ENCODE data around the gene LRIG2.
"Not testable (repeated sequence)": the region's sequence is repeated elsewhere in the genome, so short reads cannot be mapped to it uniquely, and the experiment has no call there.

The LRIG2 gene

DNA sequence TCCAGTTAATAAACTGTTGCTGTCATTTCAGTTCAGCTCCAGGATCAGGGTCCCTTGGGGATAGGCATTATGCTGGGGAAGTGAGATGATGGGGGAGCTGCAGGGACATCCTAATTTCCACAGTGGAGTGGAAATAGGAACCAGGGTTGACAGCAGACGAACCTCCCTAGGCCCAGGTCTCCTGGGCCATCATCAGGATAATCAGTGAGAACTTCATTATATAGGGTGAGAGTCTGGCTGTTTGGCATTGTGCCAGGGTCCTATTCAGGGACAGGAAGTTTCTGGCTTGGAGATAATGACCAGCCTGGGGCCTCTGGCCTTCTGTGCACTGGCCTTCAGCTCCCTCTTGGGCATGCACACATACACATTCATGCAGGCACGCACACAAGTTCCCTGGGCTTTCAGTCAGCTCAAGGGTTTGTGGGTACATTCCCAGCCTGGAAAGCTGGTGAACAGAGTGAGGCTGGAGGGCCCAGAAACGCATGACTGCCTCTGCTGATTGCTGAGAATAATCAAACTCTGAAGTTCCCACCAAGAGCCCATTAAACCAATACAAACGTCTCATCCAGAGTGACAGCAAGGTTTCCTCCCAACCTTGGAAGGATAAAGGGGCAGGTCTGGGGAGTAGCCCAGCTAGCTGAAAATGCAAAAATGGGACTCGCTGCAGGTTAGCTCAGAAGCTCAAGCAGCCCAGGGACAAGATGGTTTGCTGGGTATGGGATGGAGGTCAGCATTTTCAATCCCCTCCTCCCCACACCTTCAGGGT, 13.9 kb upstream of the LRIG2 start:
- no peak for DNase-seq (ENCODE audit: low spot score)

DNA sequence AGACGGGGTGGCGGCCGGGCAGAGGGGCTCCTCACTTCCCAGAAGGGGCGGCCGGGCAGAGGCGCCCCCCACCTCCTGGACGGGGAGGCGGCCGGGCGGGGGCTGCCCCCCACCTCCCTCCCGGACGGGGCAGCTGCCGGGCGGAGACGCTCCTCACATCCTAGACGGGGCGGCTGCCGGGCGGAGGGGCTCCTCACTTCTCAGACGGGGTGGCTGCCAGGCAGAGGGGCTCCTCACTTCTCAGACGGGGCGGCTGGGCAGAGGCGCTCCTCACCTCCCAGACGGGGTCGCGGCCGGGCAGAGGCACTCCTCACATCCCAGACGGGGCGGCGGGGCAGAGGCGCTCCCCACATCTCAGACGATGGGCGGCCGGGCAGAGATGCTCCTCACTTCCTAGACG, 9.5 kb upstream of the LRIG2 start:
- DNase-seq (ENCODE audit: low spot score) = not testable (repeated sequence)

DNA sequence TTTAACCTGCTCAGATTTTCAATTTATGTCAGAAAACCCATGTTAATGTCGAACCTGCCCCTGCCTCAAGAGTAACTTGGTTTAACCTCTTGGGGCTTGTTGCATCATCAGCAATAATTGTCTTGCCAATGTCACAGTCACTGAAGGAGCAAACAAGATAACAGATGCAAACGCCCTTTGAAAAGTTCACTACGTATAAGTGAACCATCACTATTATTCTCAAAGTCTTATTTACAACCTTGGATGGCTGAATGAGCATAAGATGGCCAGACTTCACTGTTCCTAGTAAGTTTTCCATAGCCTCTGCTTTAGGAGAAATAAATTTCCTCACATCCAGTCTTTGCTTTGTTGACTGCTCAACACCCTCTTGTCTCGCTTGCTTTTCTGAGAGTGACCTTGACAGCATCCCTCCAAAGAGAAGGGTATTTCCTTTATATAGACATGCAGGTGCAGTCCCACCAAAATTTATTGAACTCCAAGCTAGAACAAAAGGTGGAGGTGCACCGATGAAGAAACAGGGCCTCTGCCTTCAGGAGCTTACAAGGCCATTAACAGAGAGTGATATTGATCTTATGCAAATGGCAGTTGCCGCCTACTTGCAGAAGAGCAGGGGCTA, 749 bp upstream of the LRIG2 start:
- DNase-seq (ENCODE audit: low spot score) = no peak

DNA sequence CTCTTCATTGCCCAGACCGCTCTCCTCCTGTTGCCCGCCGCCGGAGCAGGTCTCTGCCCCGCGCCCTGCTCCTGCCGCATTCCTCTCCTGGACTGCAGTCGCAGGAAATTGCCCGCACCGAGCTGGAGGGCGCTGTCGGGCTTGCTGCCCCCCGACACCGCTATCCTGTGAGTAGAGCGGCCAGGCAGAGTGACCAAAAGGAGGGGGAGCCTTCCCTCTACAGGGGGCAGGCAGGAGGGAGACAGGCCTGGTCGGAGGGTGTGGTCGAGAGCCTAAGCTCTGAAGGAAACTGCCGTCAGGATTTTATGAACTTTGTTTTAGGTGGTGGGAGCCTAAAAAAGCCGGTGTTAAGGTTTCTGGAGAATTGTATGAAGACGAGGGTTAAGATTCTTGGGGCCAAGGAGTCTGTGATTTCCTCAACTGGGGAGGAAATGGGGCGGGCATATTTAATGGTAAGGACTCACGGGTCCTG, 517 bp downstream of the LRIG2 start:
- DNase-seq (ENCODE audit: low spot score) = peak; percentile 71

DNA sequence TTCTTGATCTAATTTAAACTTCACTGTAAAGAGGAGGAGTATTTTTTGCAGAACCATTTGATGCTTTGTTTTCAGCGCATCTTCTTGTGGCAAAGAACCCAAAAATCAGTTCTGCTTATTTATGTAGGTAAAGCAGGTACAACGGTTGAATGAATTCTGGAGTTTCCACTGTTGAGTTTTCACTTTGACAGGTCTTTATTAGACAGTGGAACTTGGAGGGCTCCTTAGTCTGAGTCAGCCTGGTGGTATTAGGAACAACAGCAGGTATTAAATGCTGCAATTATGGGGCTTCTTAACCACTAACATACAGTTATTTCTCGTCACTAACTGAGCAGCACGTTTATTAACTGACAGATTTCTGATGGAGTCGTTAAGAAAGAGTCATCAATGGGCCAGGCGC, 1.2 kb downstream of the LRIG2 start:
- DNase-seq (ENCODE audit: low spot score) = no peak

DNA sequence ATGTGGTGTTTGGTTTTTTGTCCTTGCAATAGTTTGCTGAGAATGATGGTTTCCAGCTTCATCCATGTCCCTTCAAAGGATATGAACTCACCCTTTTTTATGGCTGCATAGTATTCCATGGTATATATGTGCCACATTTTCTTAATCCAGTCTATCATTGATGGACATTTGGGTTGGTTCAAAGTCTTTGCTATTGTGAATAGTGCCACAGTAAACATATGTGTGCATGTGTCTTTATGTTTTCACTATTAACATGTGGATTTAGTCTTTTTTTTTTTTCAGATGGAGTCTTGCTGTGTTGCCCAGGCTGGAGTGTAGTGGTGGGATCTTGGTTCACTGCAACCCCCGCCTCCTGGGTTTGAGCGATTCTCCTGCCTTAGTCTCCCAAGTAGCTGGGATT, 5.0 kb downstream of the LRIG2 start:
- not testable (repeated sequence) for DNase-seq (ENCODE audit: low spot score)

DNA sequence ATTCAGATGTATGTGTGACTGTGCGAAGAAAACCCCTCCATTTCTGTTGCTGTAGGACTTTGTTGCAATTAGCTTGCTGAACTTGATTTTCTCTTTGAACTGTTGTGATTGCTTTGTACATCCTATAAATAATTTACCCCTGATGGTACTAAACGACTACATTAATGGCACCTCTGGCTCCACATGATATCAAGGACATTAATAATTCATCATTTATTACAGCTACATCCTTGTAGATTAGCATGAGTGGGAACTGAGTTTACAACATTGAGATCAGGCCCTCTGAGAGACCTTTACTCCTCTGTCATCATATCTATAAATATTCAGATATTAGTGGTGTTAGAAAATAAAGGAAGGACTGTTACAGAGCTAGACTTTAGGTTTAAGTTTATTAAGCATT, 13.5 kb downstream of the LRIG2 start:
- no peak for DNase-seq (ENCODE audit: low spot score)

DNA sequence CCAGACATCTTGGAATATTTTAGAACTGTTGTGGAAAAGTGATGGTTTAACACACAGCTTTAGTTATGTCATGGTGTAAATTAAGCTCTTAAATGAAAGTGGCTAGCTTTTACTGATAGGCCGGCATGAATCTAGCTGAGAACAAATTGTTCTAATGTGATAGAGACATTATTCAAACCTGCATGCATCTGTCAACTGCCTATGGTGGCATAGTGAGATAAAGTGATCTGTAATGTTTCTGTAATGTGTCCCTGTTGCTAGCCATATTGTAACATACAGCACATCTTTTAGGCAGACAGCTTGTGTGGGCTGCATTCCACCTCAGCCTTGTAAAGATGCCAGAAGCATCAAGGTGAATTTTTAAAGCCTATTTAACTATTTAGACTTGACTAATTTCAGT, 16.0 kb downstream of the LRIG2 start:
- no peak for DNase-seq (ENCODE audit: low spot score)

DNA sequence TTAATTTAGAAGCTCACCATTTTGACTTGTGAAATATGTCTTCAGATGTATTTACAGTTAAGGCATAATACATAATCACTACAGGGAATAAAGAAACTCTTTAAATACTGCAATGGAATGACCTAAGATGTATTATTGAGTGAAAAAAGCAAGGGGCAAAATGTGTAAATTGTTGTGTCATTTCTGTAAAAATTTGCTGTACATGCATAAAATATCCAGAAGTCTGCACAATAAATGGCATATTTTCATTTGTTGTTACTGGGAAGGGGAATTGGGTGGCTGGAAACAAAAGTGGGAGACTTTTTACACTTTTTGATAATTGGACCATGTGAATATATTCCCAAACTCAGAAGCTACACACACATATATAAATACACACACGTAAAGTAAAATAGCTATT, 17.1 kb downstream of the LRIG2 start:
- no peak for DNase-seq (ENCODE audit: low spot score)

DNA sequence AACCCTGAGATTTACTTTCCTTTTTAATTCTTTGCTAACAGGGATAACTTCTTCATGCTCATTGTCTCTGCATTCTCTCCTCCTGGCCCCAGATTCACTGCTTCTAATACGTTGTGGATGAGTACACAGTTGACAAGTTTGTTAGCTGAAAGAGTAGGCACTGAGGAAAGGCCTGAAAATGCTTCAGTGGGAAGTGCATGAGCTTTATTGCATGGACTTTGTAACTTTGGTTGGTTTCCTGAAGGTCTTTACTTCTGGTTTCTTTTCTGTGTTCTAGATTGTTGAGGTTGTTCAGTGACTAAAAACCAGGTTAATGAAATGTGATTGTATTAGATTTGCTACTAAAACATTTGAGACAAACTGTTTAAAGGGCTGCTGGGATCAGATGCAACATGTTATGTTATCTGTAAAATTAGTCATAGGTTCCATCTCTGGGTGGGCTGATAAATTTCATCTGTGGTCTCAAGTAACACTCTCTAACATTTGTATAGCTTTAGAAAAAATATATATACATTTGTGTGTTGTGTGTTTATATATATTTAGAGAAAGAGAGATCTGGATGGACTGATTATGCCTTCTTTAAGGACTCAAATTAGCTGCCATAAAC, 19.1 kb downstream of the LRIG2 start:
- DNase-seq (ENCODE audit: low spot score) = no peak

DNA sequence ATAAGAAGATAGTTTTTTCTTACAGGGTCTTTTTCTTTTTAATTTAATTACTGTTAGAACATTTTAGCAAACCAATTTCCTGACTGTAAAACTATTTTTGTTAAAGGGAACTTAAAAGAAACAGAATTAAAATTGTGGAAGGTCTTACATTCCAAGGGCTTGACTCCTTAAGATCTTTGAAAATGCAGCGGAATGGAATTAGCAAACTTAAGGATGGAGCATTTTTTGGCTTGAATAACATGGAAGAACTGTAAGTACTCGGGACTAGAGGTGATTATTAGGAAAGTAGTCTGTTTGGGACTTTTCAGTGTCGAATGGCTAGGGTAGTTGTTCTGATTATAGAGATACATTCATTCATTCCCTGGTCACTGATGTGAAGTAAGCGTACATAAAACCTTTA, 21.5 kb downstream of the LRIG2 start:
- DNase-seq (ENCODE audit: low spot score) = no peak

DNA sequence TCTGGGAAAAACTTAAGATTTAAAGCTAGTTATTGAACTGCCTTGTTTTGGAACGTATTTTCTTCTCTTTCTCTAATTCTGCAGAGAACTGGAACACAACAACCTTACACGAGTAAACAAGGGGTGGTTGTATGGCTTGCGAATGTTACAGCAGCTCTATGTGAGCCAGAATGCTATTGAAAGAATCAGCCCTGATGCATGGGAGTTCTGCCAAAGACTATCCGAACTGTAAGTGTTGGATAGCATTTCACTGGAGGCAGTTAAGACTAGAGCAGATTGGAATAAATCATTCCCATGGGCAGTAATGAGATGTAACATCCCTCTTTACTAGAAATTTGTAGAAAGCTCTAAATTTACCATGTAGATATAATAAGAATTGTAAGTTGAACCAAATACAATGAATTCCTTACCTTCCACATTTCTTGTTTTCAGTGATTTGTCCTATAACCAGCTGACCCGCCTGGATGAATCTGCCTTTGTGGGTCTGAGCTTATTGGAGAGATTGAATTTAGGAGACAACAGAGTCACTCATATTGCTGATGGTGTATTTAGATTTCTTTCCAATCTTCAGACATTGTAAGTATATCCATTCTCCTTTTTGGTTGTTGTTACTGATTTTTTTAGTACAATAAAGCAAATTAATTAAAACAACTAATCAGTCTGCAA, 22.9 kb downstream of the LRIG2 start:
- DNase-seq (ENCODE audit: low spot score) = no peak

DNA sequence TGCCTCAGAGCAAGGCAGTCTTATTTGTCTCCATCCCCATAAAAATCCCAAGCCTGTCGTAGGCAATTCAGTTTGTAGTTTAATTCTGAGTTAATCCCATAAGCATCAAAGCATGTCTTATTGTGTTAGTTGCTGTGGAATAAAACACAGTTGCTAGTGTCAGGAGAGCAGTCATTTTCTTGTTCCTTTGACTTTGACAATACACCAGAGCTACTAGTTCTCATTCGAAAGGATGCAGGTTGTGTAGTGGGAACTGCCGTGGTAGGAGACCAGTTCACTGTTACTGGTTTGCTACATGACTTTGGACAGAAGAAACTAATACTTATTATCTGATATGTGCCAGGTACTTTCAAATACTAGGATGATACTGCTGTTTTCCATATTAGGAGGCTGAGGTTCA, 23.5 kb downstream of the LRIG2 start:
- DNase-seq (ENCODE audit: low spot score) = no peak

DNA sequence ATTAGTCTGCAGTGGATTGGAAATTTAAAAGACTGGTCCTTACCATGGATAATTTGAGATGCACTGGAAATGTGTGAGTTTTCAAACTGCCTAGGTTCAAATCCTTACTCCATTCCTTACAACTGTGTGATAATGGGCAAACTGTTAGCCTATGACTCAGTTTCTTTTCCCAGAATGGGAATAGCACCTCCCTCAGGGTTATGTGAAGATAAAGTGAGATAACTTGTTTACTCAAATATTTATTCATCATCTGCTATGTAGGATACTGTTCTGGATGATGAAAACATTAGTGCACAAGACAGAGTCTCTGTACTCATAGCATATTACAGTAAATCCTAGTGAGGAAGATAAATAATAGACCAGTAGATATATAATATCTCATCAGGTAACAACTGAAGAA, 28.6 kb downstream of the LRIG2 start:
- no peak for DNase-seq (ENCODE audit: low spot score)

DNA sequence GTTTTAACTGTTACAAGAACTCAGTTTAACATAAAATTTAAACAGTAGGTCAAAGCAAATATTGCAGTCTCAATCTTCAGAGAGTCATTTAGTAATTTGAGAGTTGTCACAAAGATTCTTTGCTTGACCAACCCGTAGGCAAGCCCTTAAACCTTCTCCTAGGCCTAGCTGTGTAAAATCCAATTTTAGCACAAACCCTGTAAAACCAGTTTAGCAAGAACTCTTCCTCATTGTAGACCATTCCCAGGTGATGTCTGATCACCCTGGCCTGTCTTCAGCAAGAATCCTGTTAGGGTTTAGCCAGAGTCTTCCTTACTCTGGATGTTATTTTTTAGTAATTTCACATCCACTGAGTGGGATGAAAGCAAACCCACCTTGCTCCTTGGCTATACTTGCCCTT, 30.1 kb downstream of the LRIG2 start:
- no peak for DNase-seq (ENCODE audit: low spot score)

DNA sequence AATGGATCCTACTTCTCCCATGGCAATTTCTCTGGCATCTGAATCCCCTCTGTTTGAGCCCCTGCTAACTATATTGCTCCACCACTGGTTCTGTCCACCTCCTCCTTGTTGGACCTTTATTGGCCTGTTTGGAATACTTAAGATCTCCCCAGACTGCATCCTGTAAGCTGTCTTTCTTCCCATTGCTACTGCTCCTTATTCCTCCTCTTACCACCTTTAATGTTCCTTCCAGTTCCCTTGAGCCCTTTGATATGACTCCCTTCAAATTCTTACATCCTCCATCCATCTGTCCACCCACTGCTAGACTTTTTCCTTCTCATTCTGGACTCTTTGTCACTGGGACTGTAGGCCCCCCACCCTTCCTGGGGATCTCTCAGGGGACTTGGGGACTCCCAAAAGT, 31.0 kb downstream of the LRIG2 start:
- no peak for DNase-seq (ENCODE audit: low spot score)

DNA sequence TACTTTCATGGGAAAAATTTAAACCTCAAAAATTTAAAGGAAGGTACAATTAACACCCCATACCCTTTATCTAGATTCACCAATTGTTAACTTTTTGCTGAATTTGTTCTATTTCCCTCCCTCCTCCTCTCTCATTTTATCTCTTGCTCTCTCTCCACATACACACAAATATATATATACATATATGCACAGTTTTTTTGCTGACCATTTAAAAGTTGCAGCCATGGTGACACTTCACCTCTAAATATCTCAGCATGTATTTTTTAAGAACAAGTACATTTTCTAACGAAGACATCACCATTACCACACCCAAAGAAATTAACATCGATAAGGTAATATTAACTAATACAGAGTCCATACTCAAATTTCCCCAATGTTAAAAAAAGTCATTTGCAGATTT, 33.9 kb downstream of the LRIG2 start:
- no peak for DNase-seq (ENCODE audit: low spot score)

DNA sequence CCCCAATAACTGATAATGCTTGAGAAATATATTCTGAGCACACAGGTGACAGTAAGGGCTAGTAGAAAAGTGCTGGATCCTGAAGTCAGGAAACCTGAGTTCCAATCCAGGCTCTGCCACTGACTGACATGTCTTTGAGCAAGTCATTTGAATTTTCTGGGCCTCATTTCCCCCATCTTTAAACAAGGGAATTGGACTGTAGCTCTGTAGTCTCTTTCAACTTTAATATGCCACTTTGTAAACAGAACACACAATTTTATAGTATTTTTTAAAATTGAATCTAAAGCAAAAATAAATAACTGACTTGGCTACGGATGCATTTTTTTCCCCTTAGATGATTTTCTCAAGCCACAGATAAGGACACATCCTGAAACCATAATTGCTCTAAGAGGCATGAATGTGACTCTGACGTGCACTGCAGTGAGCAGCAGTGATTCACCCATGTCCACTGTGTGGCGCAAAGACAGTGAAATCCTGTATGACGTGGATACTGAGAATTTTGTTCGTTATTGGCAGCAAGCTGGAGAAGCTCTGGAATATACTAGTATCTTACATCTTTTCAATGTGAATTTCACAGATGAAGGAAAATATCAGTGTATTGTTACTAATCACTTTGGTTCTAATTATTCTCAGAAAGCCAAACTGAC, 37.0 kb downstream of the LRIG2 start:
- peak; percentile 77 for DNase-seq (ENCODE audit: low spot score)

DNA sequence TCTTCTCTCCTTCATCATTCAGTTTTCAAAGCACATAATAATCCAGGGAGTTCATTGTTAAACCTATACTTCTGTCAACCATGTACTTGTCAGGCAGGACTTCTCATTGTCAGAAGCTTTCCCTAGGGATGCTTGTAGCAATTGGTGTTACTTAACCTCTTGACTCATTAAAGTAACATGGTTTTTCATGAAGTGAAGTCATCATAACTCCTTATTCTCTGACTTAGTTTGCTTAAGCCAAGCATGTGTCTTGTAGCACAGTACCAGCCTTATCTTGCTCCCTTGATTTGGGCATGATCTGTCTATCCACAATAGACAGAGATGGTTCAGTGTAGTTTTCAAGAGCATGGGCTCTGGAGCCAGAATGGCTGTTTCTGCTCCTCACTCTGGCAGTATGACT, 45.3 kb downstream of the LRIG2 start:
- DNase-seq (ENCODE audit: low spot score) = no peak

DNA sequence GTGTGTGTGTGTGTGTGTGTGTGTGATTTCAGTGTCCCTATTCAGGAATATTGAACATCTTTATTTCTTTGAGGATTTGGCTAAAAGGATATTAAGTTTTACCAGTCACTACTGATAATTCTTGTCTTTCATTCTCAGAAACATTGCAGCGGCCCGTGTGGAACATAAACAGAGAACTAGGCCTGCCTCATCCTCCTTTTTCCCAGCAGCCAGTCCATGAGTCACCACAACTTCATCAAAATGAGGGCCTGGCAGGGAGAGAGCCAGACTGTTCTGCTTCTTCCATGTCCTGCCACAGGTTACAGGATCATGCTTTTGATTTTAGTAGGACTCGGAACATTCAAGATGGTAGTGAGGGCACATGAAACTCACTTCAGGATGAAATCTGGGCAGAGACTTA, 50.7 kb downstream of the LRIG2 start:
- peak; percentile 55 for DNase-seq (ENCODE audit: low spot score)

DNA sequence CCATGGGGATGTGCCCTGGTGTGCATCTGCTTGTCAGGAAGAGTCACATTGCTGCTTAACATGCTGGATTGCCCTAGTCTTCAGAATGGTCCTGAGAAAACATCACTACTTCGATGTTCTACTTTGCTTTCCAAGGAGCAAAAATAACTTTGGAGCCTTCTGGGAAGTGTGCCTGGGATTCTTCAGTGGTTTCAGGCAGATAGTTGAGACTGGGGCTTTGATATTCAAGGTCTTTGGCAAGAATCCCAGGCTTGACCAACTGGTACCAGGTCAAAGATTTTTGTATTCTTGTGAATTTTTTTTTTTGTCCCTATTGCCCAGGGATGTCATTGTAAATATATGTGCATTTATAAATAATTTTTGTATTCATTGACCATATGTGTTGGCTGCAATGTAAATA, 51.4 kb downstream of the LRIG2 start:
- DNase-seq (ENCODE audit: low spot score) = no peak

DNA sequence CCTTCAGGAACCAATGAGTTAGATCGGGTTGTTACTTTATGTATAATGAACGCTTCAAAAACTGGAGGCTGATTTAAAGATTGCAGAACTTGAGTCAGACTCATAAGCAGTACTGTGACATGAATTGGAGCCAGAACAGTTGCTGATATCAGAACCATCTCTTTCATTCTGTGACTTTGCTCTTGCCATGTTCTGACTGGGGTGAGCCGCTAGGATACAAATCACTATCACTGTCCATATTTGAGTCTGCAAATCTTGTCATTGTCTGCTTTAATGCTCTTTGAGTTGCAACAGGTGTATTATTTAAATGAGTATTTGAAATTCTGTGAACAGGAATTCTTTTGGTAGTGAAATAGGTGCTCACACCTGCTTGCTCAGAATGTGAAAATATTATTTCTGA, 52.5 kb downstream of the LRIG2 start:
- no peak for DNase-seq (ENCODE audit: low spot score)
